Stimulated activated memory B cell treated with anti-CD40 and anti-IgM and Interleukin-4, amounts not matched to agents 10 μg/mL and 1 μg/mL and 100 μg/mL, for 72 hours (primary cell): ENCODE results near the gene ARID1A.

Experiments used
- ATAC-seq: fragments of 150-1000 bp; cut with Tn5 transposase; 2 replicates; pipeline ENCODE4 v1.10.0; 2021
- H3K27ac Mint-ChIP-seq: one replicate; pipeline ENCODE4 v1.8.0; 2022; ENCODE audit warnings: mild to moderate bottlenecking, mixed read lengths
- H3K27me3 Mint-ChIP-seq: one replicate; pipeline ENCODE4 v1.8.0; 2022; ENCODE audit warnings: mixed read lengths
- H3K36me3 Mint-ChIP-seq: one replicate; pipeline ENCODE4 v1.8.0; 2022; ENCODE audit warnings: mixed read lengths
- H3K4me1 Mint-ChIP-seq: one replicate; pipeline ENCODE4 v1.8.0; 2022; ENCODE audit warnings: mixed read lengths
- H3K4me3 Mint-ChIP-seq: one replicate; pipeline ENCODE4 v1.8.0; 2022; ENCODE audit warnings: mild to moderate bottlenecking, moderate library complexity, mixed read lengths
- H3K9me3 Mint-ChIP-seq: one replicate; pipeline ENCODE4 v1.8.0; 2022; ENCODE audit warnings: mixed read lengths

Gene ARID1A

DNA sequence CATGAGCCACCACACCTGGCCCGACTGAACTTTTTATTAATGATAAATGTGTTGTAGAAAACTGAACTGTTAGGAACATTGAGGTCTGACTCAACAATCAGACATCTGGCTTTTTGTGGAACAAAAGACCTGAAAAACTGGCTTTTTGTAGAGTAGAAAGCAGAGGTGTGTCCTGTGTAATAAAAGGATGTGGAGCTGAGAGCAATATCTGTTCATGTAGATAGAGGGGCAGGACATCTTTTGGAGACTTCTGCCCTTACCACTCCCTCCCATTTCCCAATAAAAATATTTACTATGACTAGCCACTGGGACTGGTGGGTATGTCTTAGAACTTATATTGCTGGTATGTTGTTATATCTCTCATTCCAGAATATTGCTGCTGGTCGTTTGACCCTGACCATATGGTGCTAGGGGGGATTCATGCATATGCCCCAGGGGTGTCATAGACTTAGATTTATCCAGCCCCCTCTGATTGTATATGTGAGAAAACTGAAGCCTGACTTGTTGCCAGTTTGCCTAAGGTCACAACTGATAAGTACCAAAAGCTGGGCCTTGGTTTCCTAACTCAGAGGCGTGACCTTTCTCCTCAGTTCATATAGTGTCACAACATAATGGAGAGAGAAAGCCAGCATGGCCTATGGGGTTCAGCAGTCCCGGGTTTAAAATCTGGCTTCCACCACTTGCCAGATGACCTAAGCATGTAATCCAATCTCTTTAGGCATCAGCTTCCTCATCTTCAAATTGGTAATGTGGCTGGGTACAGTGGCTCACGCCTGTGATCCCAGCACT is 58.5 kb downstream of the ARID1A start:
- H3K36me3 Mint-ChIP-seq: peaks cover 32% of the 10 kb centered on the region
- ATAC-seq: no peak
- no peaks in the 10 kb centered on the region for H3K27me3 Mint-ChIP-seq
- peaks cover 15% of the 10 kb centered on the region for H3K4me1 Mint-ChIP-seq
- no peak overlapping the region for H3K27ac Mint-ChIP-seq
- H3K4me3 Mint-ChIP-seq: no peak overlapping the region
- no peaks in the 10 kb centered on the region for H3K9me3 Mint-ChIP-seq

DNA sequence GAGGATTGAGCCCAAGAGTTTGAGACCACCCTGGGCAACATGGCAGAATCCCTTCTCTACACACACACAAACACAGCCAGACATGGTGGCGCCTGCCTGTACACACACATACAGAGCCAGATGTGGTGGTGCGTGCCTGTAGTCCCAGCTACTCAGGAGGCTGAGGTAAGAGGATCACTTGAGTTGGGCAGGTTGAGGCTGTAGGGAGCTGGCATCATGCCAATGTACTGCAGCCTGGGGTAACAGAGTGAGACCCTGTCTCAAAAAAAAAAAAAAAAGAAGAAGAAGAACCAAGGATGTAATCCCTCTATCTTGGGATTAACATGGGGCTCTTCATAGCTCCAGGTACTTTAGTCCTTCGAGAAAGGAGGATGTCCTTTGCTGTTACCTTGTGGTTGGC is 62.5 kb downstream of the ARID1A start:
- H3K27ac Mint-ChIP-seq: no peak overlapping the region
- no peak overlapping the region for H3K4me3 Mint-ChIP-seq
- no peaks in the 10 kb centered on the region for H3K9me3 Mint-ChIP-seq
- no peaks in the 10 kb centered on the region for H3K27me3 Mint-ChIP-seq
- no peak for ATAC-seq
- H3K36me3 Mint-ChIP-seq: peaks cover 40% of the 10 kb centered on the region
- H3K4me1 Mint-ChIP-seq: no peaks in the 10 kb centered on the region

DNA sequence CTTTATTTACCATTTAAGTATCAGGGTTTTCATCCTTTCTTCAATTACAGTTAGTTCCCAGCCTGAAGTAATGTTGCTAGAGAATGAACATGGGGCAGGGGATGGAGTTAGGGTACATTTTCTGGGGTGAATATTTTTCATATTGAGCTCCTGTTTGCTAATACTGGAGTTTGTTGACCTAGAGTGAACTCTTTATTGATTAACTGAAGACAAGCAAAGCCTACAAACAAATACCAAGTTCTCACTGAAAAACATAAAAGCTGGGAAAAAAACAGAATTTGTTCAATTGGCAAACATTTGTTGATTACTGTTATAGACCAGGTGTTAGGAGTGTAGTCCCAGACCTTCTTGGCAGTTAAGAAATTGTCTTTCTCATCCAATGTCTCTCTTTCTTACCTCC is 63.7 kb downstream of the ARID1A start:
- no peaks in the 10 kb centered on the region for H3K4me1 Mint-ChIP-seq
- H3K4me3 Mint-ChIP-seq: no peak overlapping the region
- ATAC-seq: no peak
- H3K9me3 Mint-ChIP-seq: no peaks in the 10 kb centered on the region
- H3K27ac Mint-ChIP-seq: no peak overlapping the region
- H3K36me3 Mint-ChIP-seq: peaks cover 44% of the 10 kb centered on the region
- no peaks in the 10 kb centered on the region for H3K27me3 Mint-ChIP-seq

DNA sequence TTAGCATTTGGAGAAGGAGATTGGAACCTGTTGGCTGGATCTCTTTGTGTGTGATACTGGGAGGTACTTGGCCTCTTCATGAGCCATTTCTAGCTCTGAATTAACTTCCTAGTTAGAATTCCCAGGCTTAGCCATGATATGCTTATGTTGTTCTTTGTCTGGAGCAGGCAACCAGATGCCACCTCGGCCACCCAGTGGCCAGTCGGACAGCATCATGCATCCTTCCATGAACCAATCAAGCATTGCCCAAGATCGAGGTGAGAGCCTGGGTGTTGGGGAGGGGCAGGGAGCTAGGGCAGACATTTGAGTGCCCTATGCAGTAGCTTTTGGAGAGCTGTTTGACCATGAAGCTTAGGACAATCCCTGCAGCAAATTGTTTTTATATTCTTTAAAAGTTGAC is 65.4 kb downstream of the ARID1A start:
- ATAC-seq: no peak
- Mint-ChIP-seq H3K4me1 (no peaks in the 10 kb centered on the region), H3K27ac (no peak overlapping the region), H3K27me3 (no peaks in the 10 kb centered on the region), H3K4me3 (no peak overlapping the region), H3K36me3 (peaks cover 34% of the 10 kb centered on the region), H3K9me3 (no peaks in the 10 kb centered on the region)

DNA sequence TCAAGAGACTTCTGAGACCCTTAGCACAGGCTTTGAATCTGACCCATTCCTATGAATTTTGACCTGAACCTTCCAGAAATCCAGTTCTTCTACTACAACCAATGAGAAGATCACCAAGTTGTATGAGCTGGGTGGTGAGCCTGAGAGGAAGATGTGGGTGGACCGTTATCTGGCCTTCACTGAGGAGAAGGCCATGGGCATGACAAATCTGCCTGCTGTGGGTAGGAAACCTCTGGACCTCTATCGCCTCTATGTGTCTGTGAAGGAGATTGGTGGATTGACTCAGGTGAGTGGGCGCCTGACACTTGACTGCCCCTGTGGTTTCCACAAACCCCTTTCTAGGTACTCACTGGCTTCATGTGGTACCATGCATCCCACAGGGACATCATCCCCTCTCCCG is 71.9 kb downstream of the ARID1A start:
- no peak for ATAC-seq
- Mint-ChIP-seq H3K4me1 (peaks cover 18% of the 10 kb centered on the region), H3K27me3 (no peaks in the 10 kb centered on the region), H3K9me3 (no peaks in the 10 kb centered on the region), H3K4me3 (no peak overlapping the region), H3K27ac (peak overlapping the region; percentile 19), H3K36me3 (peaks cover 51% of the 10 kb centered on the region)

DNA sequence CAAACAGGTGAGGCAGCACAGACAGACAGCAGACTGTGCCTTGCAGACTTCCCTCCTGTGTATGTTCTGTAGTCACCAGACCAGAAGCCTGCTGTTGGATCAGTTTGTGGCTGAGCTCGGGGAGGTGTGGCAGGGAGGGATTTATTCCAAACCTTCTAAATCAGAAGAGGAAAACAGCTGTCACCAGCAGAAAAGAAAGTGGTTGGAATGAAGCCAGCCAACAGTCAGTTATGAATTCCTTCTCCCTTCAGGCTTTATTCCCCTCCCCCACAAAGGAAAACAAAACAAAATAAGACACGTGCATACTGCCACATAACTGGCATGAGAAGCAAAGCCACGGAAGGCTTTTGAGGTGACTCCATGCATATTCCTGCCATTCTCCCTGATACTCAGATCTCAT is 72.9 kb downstream of the ARID1A start:
- H3K9me3 Mint-ChIP-seq: no peaks in the 10 kb centered on the region
- no peak overlapping the region for H3K4me3 Mint-ChIP-seq
- peak overlapping the region; percentile 19 for H3K27ac Mint-ChIP-seq
- H3K27me3 Mint-ChIP-seq: no peaks in the 10 kb centered on the region
- peaks cover 56% of the 10 kb centered on the region for H3K36me3 Mint-ChIP-seq
- peaks cover 18% of the 10 kb centered on the region for H3K4me1 Mint-ChIP-seq
- no peak for ATAC-seq

DNA sequence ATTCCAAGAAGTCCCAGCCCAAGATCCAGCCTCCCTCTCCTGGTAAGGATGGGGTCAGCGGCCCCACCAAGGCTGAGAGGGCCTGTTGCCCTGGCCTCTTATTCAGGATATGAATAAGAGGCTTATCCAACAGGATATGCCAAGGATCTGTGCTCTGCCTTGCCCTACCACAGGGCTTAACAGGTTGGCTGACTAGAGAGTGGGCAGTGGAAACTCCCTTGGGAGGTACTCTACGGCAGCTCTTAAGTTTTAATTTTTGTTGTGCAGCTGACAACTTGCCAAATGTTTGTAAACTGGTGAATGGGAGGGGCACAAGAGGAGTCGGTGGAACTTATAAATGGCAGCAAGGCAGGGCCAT is 75.4 kb downstream of the ARID1A start:
- Mint-ChIP-seq H3K36me3 (peaks cover 73% of the 10 kb centered on the region), H3K27me3 (no peaks in the 10 kb centered on the region), H3K4me1 (peaks cover 18% of the 10 kb centered on the region), H3K4me3 (no peak overlapping the region), H3K9me3 (no peaks in the 10 kb centered on the region), H3K27ac (peak overlapping the region; percentile 36)
- no peak for ATAC-seq

DNA sequence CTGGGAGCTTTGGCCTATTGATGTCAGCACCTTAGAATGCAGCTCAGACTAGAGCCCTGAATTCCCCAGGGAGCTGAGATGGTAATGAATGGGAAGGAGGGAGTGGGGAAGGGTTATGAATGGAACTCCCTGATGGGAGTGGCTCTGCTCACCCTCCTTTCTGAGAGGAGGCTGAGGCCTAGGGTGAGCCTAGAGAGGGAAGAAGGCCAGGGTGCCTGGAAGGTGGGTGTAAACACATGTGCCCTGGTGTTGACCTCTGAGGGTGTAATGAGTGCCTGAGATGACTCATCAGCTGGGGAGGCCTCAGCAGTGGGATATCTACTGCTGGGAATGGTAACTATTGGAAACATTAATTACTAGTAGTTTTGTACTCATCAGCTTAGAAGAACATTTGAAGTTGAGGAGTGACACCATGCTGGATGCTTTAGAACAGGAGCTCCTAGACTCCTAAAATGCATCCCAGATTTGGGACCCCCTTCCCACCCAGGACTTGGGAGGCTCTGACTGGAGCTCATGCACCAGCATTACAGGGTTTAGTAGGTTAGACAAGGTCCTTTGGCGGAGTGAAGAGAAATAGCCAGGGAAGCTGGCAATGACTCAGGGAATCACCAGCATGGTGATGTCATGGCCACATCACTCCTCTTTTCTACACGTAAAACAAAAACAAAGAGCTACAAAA is 76.0 kb downstream of the ARID1A start:
- Mint-ChIP-seq H3K36me3 (peaks cover 73% of the 10 kb centered on the region), H3K9me3 (no peaks in the 10 kb centered on the region), H3K27me3 (no peaks in the 10 kb centered on the region)

DNA sequence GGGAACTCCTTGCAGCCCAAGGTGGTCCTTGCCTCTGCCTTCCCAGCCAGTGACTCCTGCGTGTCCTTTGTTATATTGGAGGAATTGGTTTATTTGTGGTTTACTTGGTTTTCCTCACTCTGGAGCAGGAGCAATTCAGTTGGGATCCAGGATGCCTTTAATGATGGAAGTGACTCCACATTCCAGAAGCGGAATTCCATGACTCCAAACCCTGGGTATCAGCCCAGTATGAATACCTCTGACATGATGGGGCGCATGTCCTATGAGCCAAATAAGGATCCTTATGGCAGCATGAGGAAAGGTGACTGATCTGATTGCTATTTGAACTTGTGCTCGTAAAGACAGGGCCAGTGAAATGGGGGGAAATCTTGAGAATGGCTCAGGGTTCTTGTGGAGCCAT is 76.9 kb downstream of the ARID1A start:
- H3K4me3 Mint-ChIP-seq: no peak overlapping the region
- H3K4me1 Mint-ChIP-seq: peaks cover 18% of the 10 kb centered on the region
- H3K27ac Mint-ChIP-seq: no peak overlapping the region
- H3K36me3 Mint-ChIP-seq: peaks cover 70% of the 10 kb centered on the region
- H3K27me3 Mint-ChIP-seq: no peaks in the 10 kb centered on the region
- H3K9me3 Mint-ChIP-seq: no peaks in the 10 kb centered on the region
- ATAC-seq: no peak

More for the DNA sequence above, 76.0 kb downstream of the ARID1A start:
- peak; percentile 75 for ATAC-seq
- Mint-ChIP-seq H3K4me3 (no peak overlapping the region), H3K4me1 (peaks cover 18% of the 10 kb centered on the region), H3K27ac (peak overlapping the region; percentile 36)

DNA sequence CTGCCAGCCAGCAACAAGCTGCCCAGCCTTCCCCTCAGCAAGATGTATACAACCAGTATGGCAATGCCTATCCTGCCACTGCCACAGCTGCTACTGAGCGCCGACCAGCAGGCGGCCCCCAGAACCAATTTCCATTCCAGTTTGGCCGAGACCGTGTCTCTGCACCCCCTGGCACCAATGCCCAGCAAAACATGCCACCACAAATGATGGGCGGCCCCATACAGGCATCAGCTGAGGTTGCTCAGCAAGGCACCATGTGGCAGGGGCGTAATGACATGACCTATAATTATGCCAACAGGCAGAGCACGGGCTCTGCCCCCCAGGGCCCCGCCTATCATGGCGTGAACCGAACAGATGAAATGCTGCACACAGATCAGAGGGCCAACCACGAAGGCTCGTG is 78.6 kb downstream of the ARID1A start:
- ATAC-seq: no peak
- no peaks in the 10 kb centered on the region for H3K27me3 Mint-ChIP-seq
- H3K36me3 Mint-ChIP-seq: peaks cover 70% of the 10 kb centered on the region
- H3K4me1 Mint-ChIP-seq: peaks cover 26% of the 10 kb centered on the region
- no peak overlapping the region for H3K27ac Mint-ChIP-seq
- H3K4me3 Mint-ChIP-seq: no peak overlapping the region
- no peaks in the 10 kb centered on the region for H3K9me3 Mint-ChIP-seq

DNA sequence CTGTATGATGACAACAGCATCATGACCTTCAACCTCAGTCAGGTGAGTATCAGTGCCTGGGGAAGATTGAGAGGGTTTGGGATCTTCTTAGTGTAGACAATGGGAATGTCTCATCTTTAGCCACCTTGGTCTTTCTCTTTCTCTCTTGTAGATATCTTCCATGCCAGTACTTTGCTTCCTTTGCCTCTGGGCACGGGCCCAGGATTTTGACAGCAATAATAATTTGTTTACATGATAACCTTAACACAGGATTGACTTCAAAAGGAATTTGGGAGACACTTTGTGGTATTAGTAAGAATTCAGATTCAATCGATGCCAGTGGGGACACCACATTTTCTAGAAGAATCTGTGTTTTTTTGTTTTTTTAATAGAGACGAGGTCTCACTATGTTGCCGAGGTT is 79.9 kb downstream of the ARID1A start:
- Mint-ChIP-seq H3K4me1 (peaks cover 27% of the 10 kb centered on the region), H3K4me3 (no peak overlapping the region), H3K36me3 (peaks cover 72% of the 10 kb centered on the region), H3K9me3 (no peaks in the 10 kb centered on the region), H3K27ac (no peak overlapping the region), H3K27me3 (no peaks in the 10 kb centered on the region)
- no peak for ATAC-seq

DNA sequence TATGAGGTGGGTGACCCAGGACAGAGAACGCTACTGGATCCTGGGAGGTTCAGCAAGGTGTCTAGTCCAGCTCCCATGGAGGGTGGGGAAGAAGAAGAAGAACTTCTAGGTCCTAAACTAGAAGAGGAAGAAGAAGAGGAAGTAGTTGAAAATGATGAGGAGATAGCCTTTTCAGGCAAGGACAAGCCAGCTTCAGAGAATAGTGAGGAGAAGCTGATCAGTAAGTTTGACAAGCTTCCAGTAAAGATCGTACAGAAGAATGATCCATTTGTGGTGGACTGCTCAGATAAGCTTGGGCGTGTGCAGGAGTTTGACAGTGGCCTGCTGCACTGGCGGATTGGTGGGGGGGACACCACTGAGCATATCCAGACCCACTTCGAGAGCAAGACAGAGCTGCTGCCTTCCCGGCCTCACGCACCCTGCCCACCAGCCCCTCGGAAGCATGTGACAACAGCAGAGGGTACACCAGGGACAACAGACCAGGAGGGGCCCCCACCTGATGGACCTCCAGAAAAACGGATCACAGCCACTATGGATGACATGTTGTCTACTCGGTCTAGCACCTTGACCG is 83.4 kb downstream of the ARID1A start:
- H3K27me3 Mint-ChIP-seq: no peaks in the 10 kb centered on the region
- H3K36me3 Mint-ChIP-seq: peaks cover 58% of the 10 kb centered on the region
- no peak overlapping the region for H3K4me3 Mint-ChIP-seq
- no peak for ATAC-seq
- peaks cover 33% of the 10 kb centered on the region for H3K4me1 Mint-ChIP-seq
- H3K27ac Mint-ChIP-seq: peak overlapping the region; percentile 30
- H3K9me3 Mint-ChIP-seq: no peaks in the 10 kb centered on the region

DNA sequence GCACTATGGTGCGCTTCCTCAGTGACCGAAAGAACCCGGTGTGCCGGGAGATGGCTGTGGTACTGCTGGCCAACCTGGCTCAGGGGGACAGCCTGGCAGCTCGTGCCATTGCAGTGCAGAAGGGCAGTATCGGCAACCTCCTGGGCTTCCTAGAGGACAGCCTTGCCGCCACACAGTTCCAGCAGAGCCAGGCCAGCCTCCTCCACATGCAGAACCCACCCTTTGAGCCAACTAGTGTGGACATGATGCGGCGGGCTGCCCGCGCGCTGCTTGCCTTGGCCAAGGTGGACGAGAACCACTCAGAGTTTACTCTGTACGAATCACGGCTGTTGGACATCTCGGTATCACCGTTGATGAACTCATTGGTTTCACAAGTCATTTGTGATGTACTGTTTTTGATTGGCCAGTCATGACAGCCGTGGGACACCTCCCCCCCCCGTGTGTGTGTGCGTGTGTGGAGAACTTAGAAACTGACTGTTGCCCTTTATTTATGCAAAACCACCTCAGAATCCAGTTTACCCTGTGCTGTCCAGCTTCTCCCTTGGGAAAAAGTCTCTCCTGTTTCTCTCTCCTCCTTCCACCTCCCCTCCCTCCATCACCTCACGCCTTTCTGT is 84.6 kb downstream of the ARID1A start:
- H3K27ac Mint-ChIP-seq: no peak overlapping the region
- H3K4me3 Mint-ChIP-seq: no peak overlapping the region
- no peaks in the 10 kb centered on the region for H3K27me3 Mint-ChIP-seq
- no peaks in the 10 kb centered on the region for H3K9me3 Mint-ChIP-seq
- H3K4me1 Mint-ChIP-seq: peaks cover 43% of the 10 kb centered on the region
- H3K36me3 Mint-ChIP-seq: peaks cover 45% of the 10 kb centered on the region
- no peak for ATAC-seq

DNA sequence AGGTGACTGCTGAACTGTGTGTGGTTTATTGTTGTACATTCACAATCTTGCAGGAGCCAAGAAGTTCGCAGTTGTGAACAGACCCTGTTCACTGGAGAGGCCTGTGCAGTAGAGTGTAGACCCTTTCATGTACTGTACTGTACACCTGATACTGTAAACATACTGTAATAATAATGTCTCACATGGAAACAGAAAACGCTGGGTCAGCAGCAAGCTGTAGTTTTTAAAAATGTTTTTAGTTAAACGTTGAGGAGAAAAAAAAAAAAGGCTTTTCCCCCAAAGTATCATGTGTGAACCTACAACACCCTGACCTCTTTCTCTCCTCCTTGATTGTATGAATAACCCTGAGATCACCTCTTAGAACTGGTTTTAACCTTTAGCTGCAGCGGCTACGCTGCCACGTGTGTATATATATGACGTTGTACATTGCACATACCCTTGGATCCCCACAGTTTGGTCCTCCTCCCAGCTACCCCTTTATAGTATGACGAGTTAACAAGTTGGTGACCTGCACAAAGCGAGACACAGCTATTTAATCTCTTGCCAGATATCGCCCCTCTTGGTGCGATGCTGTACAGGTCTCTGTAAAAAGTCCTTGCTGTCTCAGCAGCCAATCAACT is 85.5 kb downstream of the ARID1A start:
- ATAC-seq: no peak
- Mint-ChIP-seq H3K4me3 (no peak overlapping the region), H3K27ac (peak overlapping the region; percentile 40), H3K36me3 (peaks cover 41% of the 10 kb centered on the region), H3K27me3 (no peaks in the 10 kb centered on the region), H3K9me3 (no peaks in the 10 kb centered on the region), H3K4me1 (peaks cover 52% of the 10 kb centered on the region)

DNA sequence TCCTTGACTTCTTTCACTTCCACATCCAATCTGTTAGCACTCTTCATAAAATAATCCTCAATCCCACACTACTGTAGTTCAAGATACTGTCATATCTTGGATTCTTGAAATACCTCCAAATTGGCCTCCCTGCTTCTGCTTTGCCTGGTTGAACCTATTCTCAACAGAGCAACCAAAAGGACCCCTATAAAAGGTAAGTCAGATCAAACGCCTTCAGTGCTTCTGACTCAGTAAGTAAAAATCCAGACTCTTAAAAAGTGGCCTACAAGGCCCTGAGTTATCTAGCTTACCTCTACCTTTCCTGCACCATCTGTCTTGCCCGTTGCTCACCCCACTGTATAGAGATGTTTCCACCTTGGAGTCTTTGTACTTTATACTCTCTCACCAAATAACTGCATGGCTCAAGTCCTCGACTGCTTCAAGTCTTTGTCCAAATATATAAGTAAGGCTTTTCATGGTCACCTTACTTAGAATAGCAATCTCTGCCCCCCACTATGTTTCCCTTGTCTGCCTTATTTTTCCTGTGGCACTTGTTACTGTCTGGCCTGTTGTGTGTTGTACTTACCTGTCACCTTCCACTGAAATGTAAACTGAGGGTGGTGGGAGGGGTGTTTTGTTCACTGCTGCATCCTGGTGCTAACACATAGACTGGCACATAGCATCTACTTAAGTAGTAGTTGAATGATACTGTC is 86.9 kb downstream of the ARID1A start:
- no peak overlapping the region for H3K4me3 Mint-ChIP-seq
- peaks cover 64% of the 10 kb centered on the region for H3K4me1 Mint-ChIP-seq
- no peaks in the 10 kb centered on the region for H3K27me3 Mint-ChIP-seq
- peak overlapping the region; percentile 1 for H3K27ac Mint-ChIP-seq
- H3K36me3 Mint-ChIP-seq: peaks cover 41% of the 10 kb centered on the region
- H3K9me3 Mint-ChIP-seq: no peaks in the 10 kb centered on the region
- no peak for ATAC-seq
